ENCODE data around the gene PPM1M.

PPM1M gene

GRCh38 chr3:52216585-52217408 is 28.8 kb upstream of the PPM1M start:
- peak in 1 of 2 donors; percentile 71 for DNase-seq

- no peak for DNase-seq
Measured at GRCh38 chr3:52217409-52217805, 28.2 kb upstream of the PPM1M start.

- no peak for DNase-seq
Measured at GRCh38 chr3:52218026-52218425, 27.5 kb upstream of the PPM1M start.

GRCh38 chr3:52218454-52218853 is 27.1 kb upstream of the PPM1M start:
- no peak for DNase-seq

GRCh38 chr3:52218937-52219650 is 26.5 kb upstream of the PPM1M start:
- no peak for DNase-seq

- DNase-seq, result peak; percentile 60 to 71
Measured at GRCh38 chr3:52220380-52221026, 25.1 kb upstream of the PPM1M start.

- no peak for DNase-seq
Measured at GRCh38 chr3:52221141-52221562, 24.4 kb upstream of the PPM1M start.

GRCh38 chr3:52221563-52222318 is 23.8 kb upstream of the PPM1M start:
- no peak for DNase-seq

- DNase-seq, result no peak
Measured at GRCh38 chr3:52222319-52223221, 23.0 kb upstream of the PPM1M start.

GRCh38 chr3:52223449-52224408 is 21.8 kb upstream of the PPM1M start:
- no peak for DNase-seq

- peak; percentile 26 to 92 for DNase-seq
Measured at GRCh38 chr3:52225452-52226228, 19.9 kb upstream of the PPM1M start, which contains the start of gene TLR9. Gene TLR9, minus strand, starts transcription at chr3:52225645. Its CDS starts 116 bp downstream, at chr3:52225529.

- DNase-seq, result no peak
Measured at GRCh38 chr3:52226229-52226817, 19.2 kb upstream of the PPM1M start.

GRCh38 chr3:52227117-52227516 is 18.4 kb upstream of the PPM1M start:
- DNase-seq, result no peak

- no peak for DNase-seq
Measured at GRCh38 chr3:52227766-52228165, 17.8 kb upstream of the PPM1M start.

GRCh38 chr3:52228266-52228665 is 17.3 kb upstream of the PPM1M start:
- DNase-seq, result no peak

GRCh38 chr3:52228751-52229291 is 16.7 kb upstream of the PPM1M start:
- DNase-seq, result no peak

GRCh38 chr3:52229656-52230055 is 15.9 kb upstream of the PPM1M start:
- no peak for DNase-seq

GRCh38 chr3:52230461-52230860 is 15.1 kb upstream of the PPM1M start:
- no peak for DNase-seq
